GM19328 (cell line): Measurements from ENCODE around the gene FASN.

Experiments used
- ATAC-seq: cut with Tn5 transposase; IDR thresholded peaks from one replicate; pipeline ENCODE4 v1.9.1; 2021; ENCODE audit warnings: mild to moderate bottlenecking, moderate library complexity; ENCODE audit not compliant: unreplicated experiment

FASN gene

GRCh38 chr17:82103553-82104451 lies 5.8 kb upstream of the FASN start:
- ATAC-seq = no peak

GRCh38 chr17:82101767-82102679 lies 4.0 kb upstream of the FASN start:
- ATAC-seq = no peak

- no peak for ATAC-seq
Measured at GRCh38 chr17:82101301-82101715, 3.3 kb upstream of the FASN start.

GRCh38 chr17:82100502-82101298 lies 2.7 kb upstream of the FASN start:
- no peak for ATAC-seq

- peak; percentile 4 for ATAC-seq
Measured at GRCh38 chr17:82098939-82099763, 1.1 kb upstream of the FASN start.

- ATAC-seq = peak; percentile 16
Measured at GRCh38 chr17:82097919-82098168, 192 bp downstream of the FASN start.

- peak; percentile 2 for ATAC-seq
Measured at GRCh38 chr17:82097184-82097918, 685 bp downstream of the FASN start.

GRCh38 chr17:82096709-82097183 lies 1.3 kb downstream of the FASN start:
- no peak for ATAC-seq

GRCh38 chr17:82095777-82096708 lies 2.0 kb downstream of the FASN start:
- no peak for ATAC-seq

- ATAC-seq = no peak
Measured at GRCh38 chr17:82094931-82095776, 2.9 kb downstream of the FASN start.

- no peak for ATAC-seq
Measured at GRCh38 chr17:82092995-82093751, 4.9 kb downstream of the FASN start.

- no peak for ATAC-seq
Measured at GRCh38 chr17:82092628-82092994, 5.4 kb downstream of the FASN start.

GRCh38 chr17:82092094-82092586 lies 5.9 kb downstream of the FASN start:
- ATAC-seq = no peak

GRCh38 chr17:82091264-82092066 lies 6.6 kb downstream of the FASN start:
- no peak for ATAC-seq

- ATAC-seq = no peak
Measured at GRCh38 chr17:82090549-82091263, 7.3 kb downstream of the FASN start.
